IMR-90 (cell line): ENCODE results near the gene AKR7A2. TPM values are rescaled to one million over a fixed set of nuclear protein-coding genes. Genes with fewer than 3 reads are reported as not detected.

Source experiments
- ATAC-seq: fragments of 200-7000 bp; cut with Tn5 transposase; 2 replicates; pipeline ENCODE4 v1.9.1; 2020; ENCODE audit warnings: low read depth, mild to moderate bottlenecking, moderate library complexity
- BruUV-seq: library from RNA; stranded (reverse); fragments of 400-500 nt; replicated peaks from 2 replicates; lab custom pipeline; 2021; lab: Mats Ljungman, UMichigan
- CTCF ChIA-PET: fragments of 300-600 bp; formaldehyde crosslinking; extraction: SDS; loops from one replicate; lab custom pipeline; 2021; ENCODE audit warnings: antibody characterized with exemption; lab: Yijun Ruan, JAX
- POLR2A ChIA-PET: fragments of 300-600 bp; sonication (Branson Sonifier 250); formaldehyde crosslinking; loops from one replicate; lab custom pipeline; 2022; ENCODE audit warnings: antibody characterized with exemption; ENCODE audit not compliant: unreplicated experiment; lab: Charles Lee
- DNase-seq: peaks from one replicate; pipeline ENCODE4 v3.0.0; 2013
- H2AFZ ChIP-seq: replicated peaks from 2 replicates; pipeline ENCODE3; 2013; ENCODE audit warnings: low read length, mild to moderate bottlenecking; ENCODE audit not compliant: poor library complexity
- H2AK5ac ChIP-seq: 2 replicates; pipeline ENCODE4 v1.6.1; 2013; ENCODE audit warnings: low read depth, low read length, inconsistent platforms
- H2AK9ac ChIP-seq: replicated peaks from 2 replicates; pipeline ENCODE3; 2013; ENCODE audit warnings: mild to moderate bottlenecking, low read depth, low read length, moderate library complexity; ENCODE audit not compliant: poor library complexity
- H2BK120ac ChIP-seq: 2 replicates; pipeline ENCODE4 v1.6.1; 2013; ENCODE audit warnings: low read depth, low read length, inconsistent platforms
- H2BK15ac ChIP-seq: 3 replicates; pipeline ENCODE4 v1.6.1; 2013; ENCODE audit warnings: low read depth, low read length, inconsistent platforms
- H2BK20ac ChIP-seq: 2 replicates; pipeline ENCODE4 v1.6.1; 2013; ENCODE audit warnings: low read depth, mild to moderate bottlenecking, inconsistent platforms, low read length, moderate library complexity
- H2BK5ac ChIP-seq: 2 replicates; pipeline ENCODE4 v1.6.1; 2013; ENCODE audit warnings: mild to moderate bottlenecking, low read depth, low read length, inconsistent platforms; ENCODE audit not compliant: poor library complexity, severe bottlenecking
- H3K14ac ChIP-seq: replicated peaks from 2 replicates; pipeline ENCODE4 v1.6.1; 2013; ENCODE audit warnings: low read depth, low read length, inconsistent platforms
- H3K18ac ChIP-seq: 2 replicates; pipeline ENCODE4 v1.6.1; 2013; ENCODE audit warnings: low read depth, low read length, control low read depth
- H3K23ac ChIP-seq: 2 replicates; pipeline ENCODE4 v1.6.1; 2013; ENCODE audit warnings: low read depth, low read length, inconsistent platforms
- H3K27ac ChIP-seq: 2 replicates; pipeline ENCODE4 v1.5.1; 2013; ENCODE audit warnings: mild to moderate bottlenecking, control low read depth, low read length; ENCODE audit not compliant: insufficient read depth
- H3K27me3 ChIP-seq: 2 replicates; pipeline ENCODE4 v1.6.1; 2013; ENCODE audit warnings: low read length; ENCODE audit not compliant: control insufficient read depth, insufficient read depth
- H3K36me3 ChIP-seq: 2 replicates; pipeline ENCODE4 v1.6.1; 2013; ENCODE audit warnings: low read length, mixed read lengths; ENCODE audit not compliant: control insufficient read depth, insufficient read depth
- H3K4ac ChIP-seq: 2 replicates; pipeline ENCODE4 v1.6.1; 2013; ENCODE audit warnings: low read depth, low read length, inconsistent platforms
- H3K4me1 ChIP-seq: 2 replicates; pipeline ENCODE4 v1.6.1; 2013; ENCODE audit warnings: low read length, mixed read lengths; ENCODE audit not compliant: control insufficient read depth, insufficient read depth
- H3K4me2 ChIP-seq: 2 replicates; pipeline ENCODE4 v1.6.1; 2013; ENCODE audit warnings: low read depth, mild to moderate bottlenecking, control low read depth, low read length, moderate library complexity
- H3K4me3 ChIP-seq: 2 replicates; pipeline ENCODE4 v1.5.1; 2013; ENCODE audit warnings: low read depth, mild to moderate bottlenecking, control low read depth, low read length, moderate library complexity; ENCODE audit not compliant: insufficient read depth
- H3K56ac ChIP-seq: 2 replicates; pipeline ENCODE4 v1.6.1; 2013; ENCODE audit warnings: low read length, inconsistent platforms; ENCODE audit not compliant: insufficient read depth; ENCODE audit errors: extremely low read depth
- H3K79me1 ChIP-seq, 2 experiments: 2 replicates each; pipeline ENCODE4 v1.6.1; 2013; ENCODE audit warnings: low read length in 2 of 2, inconsistent platforms in 1 of 2, low read depth in 1 of 2
- H3K9ac ChIP-seq: 2 replicates; pipeline ENCODE4 v1.6.1; 2013; ENCODE audit warnings: low read depth, low read length, control low read depth
- H3K9me1 ChIP-seq: 2 replicates; pipeline ENCODE4 v1.6.1; 2013; ENCODE audit warnings: low read length, inconsistent platforms; ENCODE audit not compliant: insufficient read depth
- H3K9me3 ChIP-seq: 2 replicates; pipeline ENCODE4 v1.6.1; 2013; ENCODE audit warnings: low read length; ENCODE audit not compliant: control insufficient read depth, insufficient read depth
- H4K20me1 ChIP-seq: 2 replicates; pipeline ENCODE4 v1.6.1; 2013; ENCODE audit warnings: low read length, inconsistent platforms; ENCODE audit not compliant: insufficient read depth
- H4K5ac ChIP-seq: 2 replicates; pipeline ENCODE4 v1.6.1; 2013; ENCODE audit warnings: mild to moderate bottlenecking, low read depth, low read length, control low read depth
- H4K8ac ChIP-seq, 2 experiments: 2 replicates each; pipeline ENCODE4 v1.6.1; 2013; ENCODE audit warnings: low read depth in 2 of 2, low read length in 2 of 2, control low read depth in 1 of 2, inconsistent platforms in 1 of 2
- H4K91ac ChIP-seq: 2 replicates; pipeline ENCODE4 v1.6.1; 2013; ENCODE audit warnings: low read depth, low read length, inconsistent platforms; ENCODE audit not compliant: insufficient read depth
- BHLHE40 ChIP-seq: fragments of 150-350 bp; IDR thresholded peaks from 2 replicates; pipeline ENCODE4 v1.6.1; 2016; ENCODE audit warnings: mild to moderate bottlenecking, low read depth, low read length
- CEBPB ChIP-seq: IDR thresholded peaks from 2 replicates; pipeline ENCODE4 v1.6.1; 2012; ENCODE audit warnings: low read depth, low read length, improper control_type of control experiment
- CHD1 ChIP-seq: IDR thresholded peaks from 2 replicates; pipeline ENCODE4 v1.6.1; 2012; ENCODE audit warnings: low read depth, low read length, improper control_type of control experiment
- CTCF ChIP-seq: conservative IDR thresholded peaks from 2 replicates; pipeline ENCODE4 v1.5.1; 2012; ENCODE audit warnings: mild to moderate bottlenecking, low read depth, low read length, improper control_type of control experiment
- FOS ChIP-seq: fragments of 150-350 bp; IDR thresholded peaks from 2 replicates; pipeline ENCODE4 v1.6.1; 2016; ENCODE audit warnings: low read depth, low read length
- MAFK ChIP-seq: IDR thresholded peaks from 2 replicates; pipeline ENCODE4 v1.6.1; 2012; ENCODE audit warnings: low read depth, low read length, improper control_type of control experiment
- MAZ ChIP-seq: IDR thresholded peaks from 2 replicates; pipeline ENCODE4 v1.6.1; 2012; ENCODE audit warnings: low read depth, mild to moderate bottlenecking, low read length, improper control_type of control experiment, moderate library complexity, borderline replicate concordance
- MXI1 ChIP-seq: IDR thresholded peaks from 2 replicates; pipeline ENCODE4 v1.6.1; 2012; ENCODE audit warnings: low read depth, mild to moderate bottlenecking, low read length, moderate library complexity, borderline replicate concordance
- NFE2L2 ChIP-seq: fragments of 150-350 bp; IDR thresholded peaks from 2 replicates; pipeline ENCODE4 v1.6.1; 2016; ENCODE audit warnings: low read depth, mild to moderate bottlenecking, low read length
- POLR2A ChIP-seq: IDR thresholded peaks from 2 replicates; pipeline ENCODE4 v1.6.1; 2012; ENCODE audit warnings: mild to moderate bottlenecking, low read depth, low read length
- RAD21 ChIP-seq: IDR thresholded peaks from 2 replicates; pipeline ENCODE4 v1.6.1; 2012; ENCODE audit warnings: low read length, improper control_type of control experiment
- RCOR1 ChIP-seq: IDR thresholded peaks from 2 replicates; pipeline ENCODE4 v1.6.1; 2012; ENCODE audit warnings: mild to moderate bottlenecking, low read length, improper control_type of control experiment; ENCODE audit not compliant: insufficient replicate concordance
- RFX5 ChIP-seq: IDR thresholded peaks from 2 replicates; pipeline ENCODE4 v1.8.0; 2012; ENCODE audit warnings: low read depth, mild to moderate bottlenecking, low read length, moderate library complexity
- SMC3 ChIP-seq: fragments of 150-350 bp; IDR thresholded peaks from 2 replicates; pipeline ENCODE4 v1.6.1; 2016; ENCODE audit warnings: low read depth, mild to moderate bottlenecking, antibody characterized with exemption, low read length, moderate library complexity
- USF2 ChIP-seq: fragments of 150-350 bp; IDR thresholded peaks from 2 replicates; pipeline ENCODE4 v1.6.1; 2017; ENCODE audit warnings: mild to moderate bottlenecking, antibody characterized with exemption, low read length, low read depth
- WGBS, 2 experiments: methylation state at CpG; one replicate each; pipeline versions ENCODE4 v1.1.5 to v1.1.7; 2013; ENCODE audit warnings: missing lambda C conversion rate in 2 of 2; ENCODE audit not compliant: insufficient read length in 1 of 2; ENCODE audit errors: extremely low coverage in 2 of 2; 5-methylcytosine and 5-hydroxymethylcytosine counted together
- dilution Hi-C: fragments of 300-500 bp; cut with HindIII; formaldehyde crosslinking; loops from one replicate; pipeline ENCODE4 v1.14.3; 2018; ENCODE audit warnings: low sequenced_read_pairs; ENCODE audit not compliant: unreplicated experiment
- in situ Hi-C: fragments of 300-500 bp; cut with MboI; formaldehyde crosslinking; loops from 3 replicates; pipeline ENCODE4 v1.14.3; 2019; ENCODE audit warnings: low sequenced_read_pairs, inconsistent platforms, mixed read lengths
- intact Hi-C: fragments of 100-400 bp; cut with micrococcal nuclease; formaldehyde crosslinking; loops from 2 replicates; pipeline ENCODE4 v1.10.0; 2022
- polyA plus RNA-seq, 3 experiments: library from polyadenylated mRNA; depleted of rRNA; stranded (reverse); fragments of >200 nt; gene quantifications; 2 replicates each; pipeline ENCODE4 v1.2.3, GENCODE V29; 2012; ENCODE audit warnings: low replicate concordance in 1 of 3
- total RNA-seq: library from RNA; depleted of rRNA; stranded (reverse); fragments of >200 nt; gene quantifications from 2 replicates; pipeline ENCODE4 v1.2.3, GENCODE V29; 2012

The AKR7A2 gene
- total and polyA plus RNA-seq, 2 of the 4 experiments (the other 2 are of a cell fraction), result 55.8 to 60.2 TPM

GRCh38 chr1:19356266-19356665 is 44.3 kb upstream of the AKR7A2 start:
- ChIA-PET CTCF (no interaction called here), POLR2A (no interaction called here)
- H3K4ac ChIP-seq, result no peak overlapping the region
- H2BK120ac ChIP-seq, result no peak overlapping the region
- no peak overlapping the region for H3K18ac ChIP-seq
- no peak overlapping the region for H3K56ac ChIP-seq
- H2BK20ac ChIP-seq, result no peak overlapping the region
- H3K9me3 ChIP-seq, result no peaks in the 10 kb centered on the region
- dilution Hi-C loops, result no loop called here
- no peak overlapping the region for H3K9ac ChIP-seq
- ATAC-seq (no peak), DNase-seq (no peak)
- no peak overlapping the region for H2AK5ac ChIP-seq
- in situ Hi-C loops, result no loop called here
- no peak overlapping the region for H2AFZ ChIP-seq
- no peaks in the 10 kb centered on the region for H3K27me3 ChIP-seq
- peaks cover 8% of the 10 kb centered on the region for H3K9me1 ChIP-seq
- no peak overlapping the region for H2BK15ac ChIP-seq
- no peak for TF ChIP-seq RAD21
- TF ChIP-seq USF2, result no peak
- no peak for TF ChIP-seq RFX5
- TF ChIP-seq MAZ, result no peak
- TF ChIP-seq RCOR1, result no peak
- TF ChIP-seq SMC3, result no peak
- TF ChIP-seq POLR2A, result no peak
- TF ChIP-seq MXI1, result no peak
- TF ChIP-seq MAFK, result no peak
- TF ChIP-seq BHLHE40, result no peak
- no peak for TF ChIP-seq CTCF
- no peak for TF ChIP-seq NFE2L2
- TF ChIP-seq CHD1, result no peak
- TF ChIP-seq FOS, result no peak
- no peak for TF ChIP-seq CEBPB
- intact Hi-C loops, result no loop called here
- no peak overlapping the region for H3K4me2 ChIP-seq
- 100% methylated on average over 1 of the region's 5 CpGs; no CpG with 5 or more reads in 1 of the 2 experiments for WGBS, 2 experiments
- H4K20me1 ChIP-seq, result peaks cover 54% of the 10 kb centered on the region
- H3K36me3 ChIP-seq, result peaks cover 61% of the 10 kb centered on the region
- H4K5ac ChIP-seq, result no peak overlapping the region
- H2BK5ac ChIP-seq, result no peak overlapping the region
- H3K4me1 ChIP-seq, result peaks cover 3% of the 10 kb centered on the region; the same call in 1 of the 2 replicates
- no TSS peak for BruUV-seq
- H2AK9ac ChIP-seq, result no peak overlapping the region
- H3K4me3 ChIP-seq, result no peak overlapping the region
- H4K8ac ChIP-seq, result no peak overlapping the region
- H4K91ac ChIP-seq, result no peak overlapping the region
- H3K27ac ChIP-seq, result no peak overlapping the region
- no peak overlapping the region for H3K14ac ChIP-seq
- H3K23ac ChIP-seq, result no peak overlapping the region
- peaks cover 30 to 80% of the 10 kb centered on the region in 2 experiments for H3K79me1 ChIP-seq
